Measurements from ENCODE around the gene SLC16A7.
"Not testable (repeated sequence)": the region's sequence is repeated elsewhere in the genome, so short reads cannot be mapped to it uniquely, and the experiment has no call there.

GRCh38 chr12:59612823-59613434, 17.1 kb downstream of the SLC16A7 start:
- TF ChIP-seq, protein P1, sequence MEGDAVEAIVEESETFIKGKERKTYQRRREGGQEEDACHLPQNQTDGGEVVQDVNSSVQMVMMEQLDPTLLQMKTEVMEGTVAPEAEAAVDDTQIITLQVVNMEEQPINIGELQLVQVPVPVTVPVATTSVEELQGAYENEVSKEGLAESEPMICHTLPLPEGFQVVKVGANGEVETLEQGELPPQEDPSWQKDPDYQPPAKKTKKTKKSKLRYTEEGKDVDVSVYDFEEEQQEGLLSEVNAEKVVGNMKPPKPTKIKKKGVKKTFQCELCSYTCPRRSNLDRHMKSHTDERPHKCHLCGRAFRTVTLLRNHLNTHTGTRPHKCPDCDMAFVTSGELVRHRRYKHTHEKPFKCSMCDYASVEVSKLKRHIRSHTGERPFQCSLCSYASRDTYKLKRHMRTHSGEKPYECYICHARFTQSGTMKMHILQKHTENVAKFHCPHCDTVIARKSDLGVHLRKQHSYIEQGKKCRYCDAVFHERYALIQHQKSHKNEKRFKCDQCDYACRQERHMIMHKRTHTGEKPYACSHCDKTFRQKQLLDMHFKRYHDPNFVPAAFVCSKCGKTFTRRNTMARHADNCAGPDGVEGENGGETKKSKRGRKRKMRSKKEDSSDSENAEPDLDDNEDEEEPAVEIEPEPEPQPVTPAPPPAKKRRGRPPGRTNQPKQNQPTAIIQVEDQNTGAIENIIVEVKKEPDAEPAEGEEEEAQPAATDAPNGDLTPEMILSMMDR (IDR thresholded peaks at IDR 0.05), result not testable (repeated sequence)
- not testable (repeated sequence) for TF ChIP-seq POLR2A (IDR thresholded peaks at IDR 0.05)

Data from thyroid gland (tissue), 4 donors.